Endothelial cell of umbilical vein (primary cell): ENCODE measurements around the gene ATAD2B.

Source experiments
- CTCF ChIP-seq, 2 donors: IDR thresholded peaks; 1 replicate in 1 of 2; 2 replicates in 1 of 2; pipeline ENCODE4 v1.5.1; 2011; ENCODE audit warnings: low read length in 2 of 2, mild to moderate bottlenecking in 2 of 2, moderate library complexity in 2 of 2, control low read depth in 1 of 2, inconsistent platforms in 1 of 2, low read depth in 1 of 2; ENCODE audit not compliant: insufficient read depth in 1 of 2; ENCODE audit errors: extremely low read depth in 1 of 2
- FOS ChIP-seq: IDR thresholded peaks from 2 replicates; pipeline ENCODE4 v1.6.1; 2011; ENCODE audit warnings: mild to moderate bottlenecking, low read length, moderate library complexity, borderline replicate concordance; ENCODE audit not compliant: insufficient read depth
- POLR2A ChIP-seq: IDR thresholded peaks from 2 replicates; pipeline ENCODE4 v1.6.1; 2012; ENCODE audit warnings: low read depth, mild to moderate bottlenecking, control low read depth, low read length

- TF ChIP-seq FOS (no peak), CTCF (IDR thresholded peaks at IDR 0.05; ENCODE audit: extremely low read depth in 1 of 2, insufficient read depth in 1 of 2, low read depth in 1 of 2, low read length in 2 of 2) (no peak), POLR2A (no peak)
Measured at GRCh38 chr2:23708771-23709170, 218.2 kb downstream of the ATAD2B start.
